Kidney epithelial cell (primary cell): ENCODE measurements around the gene MOV10L1. TPM values are rescaled to one million over a fixed set of nuclear protein-coding genes. Genes with fewer than 3 reads are reported as not detected.

Experiments
- DNase-seq: peaks from one replicate; pipeline ENCODE4 v3.0.0-alpha.2; 2010; ENCODE audit warnings: low read depth
- H3K27me3 ChIP-seq: 2 replicates; pipeline ENCODE4 v1.6.0; 2011; ENCODE audit warnings: low read length; ENCODE audit not compliant: control insufficient read depth, insufficient read depth
- H3K36me3 ChIP-seq: 2 replicates; pipeline ENCODE4 v1.5.1; 2011; ENCODE audit warnings: low read length; ENCODE audit not compliant: control insufficient read depth, insufficient read depth
- H3K4me3 ChIP-seq: 2 replicates; pipeline ENCODE4 v1.5.1; 2011; ENCODE audit warnings: low read depth, mild to moderate bottlenecking, control low read depth, low read length
- CTCF ChIP-seq: IDR thresholded peaks from 2 replicates; pipeline ENCODE4 v1.5.1; 2011; ENCODE audit warnings: mild to moderate bottlenecking, moderate library complexity, low read length, control low read depth, inconsistent platforms; ENCODE audit not compliant: insufficient read depth, poor library complexity, severe bottlenecking
- total RNA-seq: library from RNA; depleted of rRNA; stranded (reverse); fragments of >200 nt; gene quantifications from 2 replicates; pipeline ENCODE4 v1.2.3, GENCODE V29; 2015

Gene MOV10L1
- total RNA-seq, 1 donor from 2014 or later, result 1.7 TPM

GRCh38 chr22:50061824-50062355 lies 27.9 kb upstream of the MOV10L1 start:
- peaks cover 55% of the 10 kb centered on the region for H3K27me3 ChIP-seq
- H3K4me3 ChIP-seq, result no peak overlapping the region
- no peak for TF ChIP-seq CTCF
- no peaks in the 10 kb centered on the region for H3K36me3 ChIP-seq
- no peak for DNase-seq

GRCh38 chr22:50062509-50063135 lies 27.2 kb upstream of the MOV10L1 start:
- H3K4me3 ChIP-seq, result no peak overlapping the region
- H3K36me3 ChIP-seq, result no peaks in the 10 kb centered on the region
- H3K27me3 ChIP-seq, result peaks cover 52% of the 10 kb centered on the region
- TF ChIP-seq CTCF, result no peak
- no peak for DNase-seq

- Histone ChIP-seq H3K27me3 (peaks cover 42% of the 10 kb centered on the region), H3K4me3 (no peak overlapping the region), H3K36me3 (no peaks in the 10 kb centered on the region)
- DNase-seq, result no peak
- TF ChIP-seq CTCF, result no peak
Measured at GRCh38 chr22:50063589-50064393, 26.0 kb upstream of the MOV10L1 start.

DNA sequence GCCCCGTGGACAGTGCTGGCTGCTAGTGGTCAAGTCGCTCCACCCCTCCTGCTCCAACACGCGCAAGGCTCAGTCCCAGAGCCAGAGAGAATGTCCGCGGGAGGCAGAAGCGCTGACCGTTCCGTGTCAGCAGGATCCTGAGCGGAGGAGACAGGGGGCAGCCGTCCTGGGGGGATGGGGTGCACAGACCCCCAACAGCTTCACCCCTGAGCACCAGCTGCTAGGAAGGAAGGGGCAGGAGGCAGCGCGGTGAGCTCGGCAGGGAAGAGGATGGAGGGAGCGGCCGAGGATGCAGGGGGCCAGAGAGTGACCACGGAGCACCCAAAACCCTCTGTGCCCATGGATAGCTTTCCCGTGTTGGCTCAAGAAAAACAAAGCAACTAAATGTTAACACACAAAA lies 25.4 kb upstream of the MOV10L1 start:
- TF ChIP-seq CTCF, result no peak
- DNase-seq, result no peak
- peaks cover 36% of the 10 kb centered on the region for H3K27me3 ChIP-seq
- no peaks in the 10 kb centered on the region for H3K36me3 ChIP-seq
- no peak overlapping the region for H3K4me3 ChIP-seq

GRCh38 chr22:50067244-50067643 lies 22.6 kb upstream of the MOV10L1 start:
- no peak for DNase-seq
- TF ChIP-seq CTCF, result no peak
- H3K27me3 ChIP-seq, result peaks cover 13% of the 10 kb centered on the region
- H3K36me3 ChIP-seq, result no peaks in the 10 kb centered on the region
- no peak overlapping the region for H3K4me3 ChIP-seq
